Measurements from ENCODE around the gene RAPGEFL1.
"Not testable (repeated sequence)": the region's sequence is repeated elsewhere in the genome, so short reads cannot be mapped to it uniquely, and the experiment has no call there.

RAPGEFL1 gene

DNA sequence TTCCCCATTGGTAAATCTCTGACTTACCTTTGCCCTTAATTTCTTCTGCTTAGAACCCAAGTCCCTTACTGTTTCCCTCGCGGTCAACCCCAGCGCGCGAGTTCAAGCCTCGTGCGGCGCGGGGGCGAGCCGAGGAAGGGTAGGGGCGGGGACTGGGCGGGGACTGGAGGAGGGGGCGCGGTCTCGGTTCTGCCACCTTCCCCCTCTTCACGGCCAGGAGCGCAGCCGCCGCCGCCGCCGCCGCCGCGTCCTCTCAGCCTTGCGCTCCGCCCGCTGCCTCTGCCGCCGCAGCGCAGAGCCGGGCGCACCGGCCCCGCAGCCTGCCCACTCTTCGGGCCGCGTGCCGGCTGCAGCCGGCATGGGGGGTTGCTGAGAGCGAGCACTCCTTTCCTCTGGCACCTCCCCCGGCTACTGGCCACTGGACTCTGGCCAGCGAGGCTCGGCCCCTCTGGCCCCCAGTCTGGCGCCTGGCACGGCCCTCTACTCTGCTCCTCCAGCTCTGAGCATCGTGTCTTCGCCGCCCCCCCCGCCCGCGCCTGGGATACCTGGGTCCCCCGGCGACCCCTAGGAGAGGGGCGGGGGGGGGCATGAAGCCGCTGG lies at the start of gene RAPGEFL1:
RAPGEFL1 (plus strand) TSS at position 196 of the 600 bp plus-strand sequence; CDS start at position 588, 392 bp downstream.
- DNase-seq = peak; percentile 76

GRCh38 chr17:40129498-40129897 lies 47.8 kb upstream of the RAPGEFL1 start:
- DNase-seq = no peak

DNA sequence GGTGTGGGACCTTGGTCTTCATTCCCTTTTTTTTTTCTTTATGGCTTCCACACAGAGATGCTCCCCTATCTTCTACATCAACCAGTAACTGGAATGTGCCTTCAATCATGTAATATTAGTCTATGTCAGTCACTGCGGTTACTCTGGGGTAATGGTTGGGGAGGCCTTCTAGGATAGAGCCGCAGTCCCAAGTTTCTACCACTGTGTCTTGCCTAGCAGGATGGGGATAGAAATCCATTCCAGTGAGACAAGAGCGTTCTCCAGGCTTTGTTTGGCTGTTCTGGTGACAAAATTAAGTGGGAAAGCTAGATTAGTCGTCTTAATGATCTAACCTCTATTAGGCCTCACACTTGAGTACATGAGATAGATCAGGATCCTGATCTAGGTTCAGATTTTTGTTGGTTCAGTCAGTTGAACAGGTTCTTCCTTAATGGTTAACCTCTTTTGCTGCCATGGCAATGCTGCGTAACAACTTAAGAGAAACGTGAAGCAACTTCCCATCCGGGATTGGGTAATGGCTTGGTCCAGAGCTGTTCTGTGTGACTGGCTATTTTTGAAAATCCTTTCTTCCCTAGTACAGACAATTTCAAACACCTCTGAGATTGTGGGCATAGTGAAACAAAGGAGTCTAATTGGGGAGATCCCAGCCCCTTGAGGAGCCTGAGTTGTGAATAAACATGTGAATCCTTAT lies 46.8 kb upstream of the RAPGEFL1 start:
- DNase-seq = no peak

DNA sequence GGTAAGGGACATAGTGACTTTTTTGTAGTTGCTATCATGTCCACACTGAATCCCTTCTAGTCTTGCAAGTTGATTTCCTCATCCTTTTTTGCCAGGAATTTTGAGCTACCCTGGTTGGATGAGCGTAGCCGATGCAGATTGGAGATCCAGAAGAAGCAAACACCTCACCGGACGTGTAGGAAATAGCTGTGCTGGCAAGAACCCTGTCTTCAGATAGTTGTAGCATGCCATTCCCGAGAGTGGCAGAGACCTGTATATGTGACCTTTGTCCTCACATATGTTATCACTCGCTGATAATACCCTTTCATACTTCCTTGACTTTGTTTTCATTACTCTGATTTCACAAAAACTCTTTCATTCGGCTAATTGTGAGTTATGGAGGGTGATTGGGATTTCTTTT lies 43.1 kb upstream of the RAPGEFL1 start:
- DNase-seq = no peak

GRCh38 chr17:40135817-40136216 lies 41.5 kb upstream of the RAPGEFL1 start:
- no peak for DNase-seq

DNA sequence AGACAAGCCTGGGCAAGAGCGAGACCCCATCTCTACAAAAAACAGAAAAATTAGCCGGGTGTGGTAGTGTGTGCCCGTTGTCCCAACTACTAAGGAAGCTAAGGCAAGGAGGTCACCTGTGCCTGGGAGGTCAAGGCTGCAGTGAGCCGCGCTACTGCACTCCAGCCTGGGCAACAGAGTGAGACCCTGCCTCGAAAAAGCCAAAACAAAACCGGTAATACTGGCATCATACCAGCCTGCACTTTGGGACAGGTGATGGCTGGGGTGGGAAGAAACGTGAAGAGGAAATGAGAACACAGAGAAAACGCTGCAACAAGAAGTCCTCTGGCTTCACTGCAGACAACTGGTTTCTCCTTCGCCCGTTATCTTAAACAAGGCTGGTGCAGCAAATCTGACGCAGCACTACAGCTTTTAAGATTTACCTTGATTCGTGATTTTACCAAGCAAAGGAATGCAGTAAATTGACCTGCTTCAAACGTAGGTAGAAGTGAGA lies 37.7 kb upstream of the RAPGEFL1 start:
- no peak for DNase-seq

GRCh38 chr17:40143166-40143565 lies 34.1 kb upstream of the RAPGEFL1 start:
- not testable (repeated sequence) for DNase-seq

- DNase-seq = no peak
Observed at GRCh38 chr17:40145476-40145875, 31.8 kb upstream of the RAPGEFL1 start.

DNA sequence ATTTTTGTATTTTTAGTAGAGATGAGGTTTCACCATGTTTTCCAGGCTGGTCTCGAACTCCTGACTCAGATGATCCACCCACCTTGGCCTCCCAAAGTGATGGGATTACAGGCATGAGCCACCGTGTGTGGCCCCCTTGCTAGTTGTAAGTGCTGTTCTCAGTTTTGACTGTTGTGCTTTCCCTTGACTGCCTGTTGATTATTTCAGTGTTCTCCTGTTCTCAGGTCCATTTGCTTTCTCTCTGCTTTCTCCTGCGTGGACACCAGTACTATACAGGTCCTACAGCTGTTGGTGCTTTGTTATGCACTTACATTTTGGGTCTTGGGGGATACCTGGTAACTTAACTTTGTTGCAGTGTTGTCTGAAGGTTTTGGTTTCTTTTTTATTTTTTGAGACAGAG lies 28.7 kb upstream of the RAPGEFL1 start:
- no peak for DNase-seq

DNA sequence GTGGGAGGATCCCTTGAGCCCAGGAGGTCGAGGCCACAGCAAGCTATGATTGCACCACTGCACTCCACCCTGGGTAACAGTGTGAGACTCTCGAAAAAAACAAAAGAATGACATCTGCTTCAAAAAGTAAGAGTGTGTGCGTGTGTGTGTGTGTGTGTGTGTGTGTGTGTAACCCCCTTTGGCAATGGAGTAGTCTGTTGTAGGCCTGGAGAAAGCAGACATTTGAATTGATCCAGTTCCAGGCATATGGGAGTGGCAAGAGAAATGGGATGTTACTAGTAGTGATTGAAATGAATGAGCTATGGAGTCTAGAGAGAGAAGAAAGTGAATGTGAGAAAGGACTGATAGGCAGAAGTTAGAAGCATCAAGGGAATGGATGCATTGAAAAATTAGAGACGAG lies 27.0 kb upstream of the RAPGEFL1 start:
- no peak for DNase-seq

GRCh38 chr17:40151414-40151963 lies 25.8 kb upstream of the RAPGEFL1 start:
- DNase-seq = no peak

GRCh38 chr17:40153603-40154236 lies 23.6 kb upstream of the RAPGEFL1 start:
- no peak for DNase-seq

DNA sequence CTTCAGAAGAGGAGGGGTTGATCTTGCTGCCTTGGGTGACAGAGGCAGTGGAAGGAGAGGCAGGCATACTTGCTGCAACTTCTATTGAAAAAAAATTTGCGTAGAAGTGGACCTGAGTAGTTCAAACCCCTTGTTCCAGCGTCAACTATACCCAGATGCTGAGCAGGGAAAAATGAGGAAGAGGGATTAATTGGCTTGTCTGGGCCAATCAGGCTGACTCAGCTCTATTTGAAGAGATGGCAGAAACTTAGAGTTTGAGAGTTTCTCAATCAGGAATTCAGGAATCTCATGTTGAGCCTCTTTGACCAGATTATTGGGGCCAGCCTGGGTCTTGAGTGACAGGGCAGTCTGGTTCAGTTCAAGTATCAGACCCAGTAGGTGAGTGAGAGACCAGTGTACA lies 19.3 kb upstream of the RAPGEFL1 start:
- DNase-seq = no peak

DNA sequence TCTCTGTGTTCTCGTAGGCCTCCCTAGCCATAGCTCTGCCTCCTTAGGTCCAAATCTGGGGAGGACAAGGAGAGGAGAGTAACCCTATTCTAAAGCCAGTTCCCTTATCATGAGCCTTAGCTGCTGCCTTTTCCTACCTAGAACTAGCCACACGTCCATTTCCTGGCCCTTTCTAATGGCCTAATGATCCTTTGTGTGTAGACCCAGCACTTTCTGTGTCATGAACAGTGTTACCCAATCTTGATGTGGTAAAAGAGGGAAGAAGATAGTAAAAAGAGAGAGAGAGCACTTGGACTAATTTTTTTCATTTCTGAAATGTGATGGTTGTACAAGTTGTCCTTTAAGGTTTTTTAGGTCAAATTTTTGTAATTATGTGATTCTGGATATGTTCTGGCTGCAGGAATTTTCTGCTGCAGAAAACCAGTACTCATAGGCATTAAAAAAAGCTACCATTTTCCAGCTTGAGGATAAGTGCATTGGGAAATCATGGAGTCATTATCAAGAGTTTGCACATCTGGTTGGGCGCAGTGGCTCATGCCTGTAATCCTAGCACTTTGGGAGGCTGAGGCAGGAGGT lies 18.7 kb upstream of the RAPGEFL1 start:
- no peak for DNase-seq

DNA sequence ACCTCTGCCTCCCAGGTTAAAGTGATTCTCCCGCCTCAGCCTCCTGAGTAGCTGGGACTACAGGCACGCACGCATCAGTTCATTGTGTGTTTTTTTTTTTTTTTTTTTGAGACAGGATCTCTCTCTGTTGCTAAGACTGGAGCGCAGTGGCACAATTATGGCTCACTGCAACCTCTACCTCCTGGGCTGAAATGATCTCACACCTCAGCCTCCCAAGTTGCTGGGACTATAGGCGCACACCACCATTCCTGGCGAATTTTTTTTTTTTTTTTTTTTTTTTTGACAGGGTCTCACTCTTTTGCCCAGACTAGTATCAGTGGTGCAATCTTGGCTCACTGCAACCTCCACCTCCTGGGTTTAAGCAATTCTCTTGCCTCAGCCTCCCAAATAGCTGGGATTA lies 17.8 kb upstream of the RAPGEFL1 start:
- DNase-seq = no peak

- DNase-seq = no peak
Observed at GRCh38 chr17:40167685-40168261, 9.5 kb upstream of the RAPGEFL1 start.

GRCh38 chr17:40168262-40168832 lies 8.9 kb upstream of the RAPGEFL1 start:
- peak; percentile 41 for DNase-seq

- no peak for DNase-seq
Observed at GRCh38 chr17:40170325-40170724, 6.9 kb upstream of the RAPGEFL1 start.

DNA sequence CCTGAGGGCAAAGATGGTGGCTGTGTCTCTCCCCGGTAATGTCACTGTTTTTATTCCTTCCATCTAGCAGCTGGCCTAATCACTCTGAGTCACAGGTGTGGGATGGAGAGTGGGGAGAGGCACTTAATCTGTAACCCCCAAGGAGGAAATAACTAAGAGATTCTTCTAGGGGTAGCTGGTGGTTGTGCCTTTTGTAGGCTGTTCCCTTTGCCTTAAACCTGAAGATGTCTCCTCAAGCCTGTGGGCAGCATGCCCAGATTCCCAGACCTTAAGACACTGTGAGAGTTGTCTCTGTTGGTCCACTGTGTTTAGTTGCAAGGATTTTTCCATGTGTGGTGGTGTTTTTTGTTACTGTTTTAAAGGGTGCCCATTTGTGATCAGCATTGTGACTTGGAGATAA lies 5.5 kb upstream of the RAPGEFL1 start:
- DNase-seq = peak; percentile 8

DNA sequence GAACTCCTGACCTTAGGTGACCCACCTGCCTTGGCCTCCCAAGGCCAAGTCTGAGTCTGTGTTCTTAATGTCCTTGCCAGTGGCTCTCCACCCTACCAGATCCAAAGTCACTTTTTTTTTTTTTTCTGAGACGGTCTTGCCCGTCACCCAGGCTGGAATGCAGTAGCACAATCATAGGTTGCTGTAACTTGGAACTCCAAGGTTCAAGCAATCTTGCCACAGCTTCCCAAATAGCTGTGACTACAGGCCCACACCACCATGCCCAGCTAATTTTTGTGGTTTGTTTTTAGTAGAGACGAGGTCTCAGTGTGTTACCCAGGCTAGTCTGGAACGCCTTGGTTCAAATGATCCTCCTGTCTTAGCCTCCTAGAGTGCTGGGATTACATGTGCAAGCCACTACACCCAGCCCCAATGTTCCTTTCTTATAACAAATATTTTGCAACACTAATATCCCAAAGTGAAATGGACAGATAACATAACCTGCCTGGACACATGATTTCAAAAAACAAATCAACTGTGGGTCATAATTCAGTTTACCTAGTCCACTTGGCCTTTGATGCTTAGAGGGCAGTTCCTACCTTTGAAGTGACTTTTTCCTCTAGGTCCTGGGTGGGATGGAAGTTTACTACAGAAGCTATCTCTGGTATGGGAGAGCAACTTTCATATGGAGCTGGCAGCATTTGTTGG lies 4.0 kb upstream of the RAPGEFL1 start:
- DNase-seq = no peak

- no peak for DNase-seq
Observed at GRCh38 chr17:40173778-40174135, 3.5 kb upstream of the RAPGEFL1 start.

GRCh38 chr17:40174514-40174913 lies 2.8 kb upstream of the RAPGEFL1 start:
- DNase-seq = no peak
